DOHH2 (cell line): ENCODE data around the gene DNAAF3.

ENCODE experiments used
- EZH2phosphoT487 ChIP-seq: fragments of 200-600 bp; sonication (generic); IDR thresholded peaks from 2 replicates; pipeline ENCODE4 v1.6.1; 2017; ENCODE audit warnings: borderline replicate concordance, mild to moderate bottlenecking, antibody characterized with exemption, low read length, moderate library complexity, mixed read lengths
- TF ChIP-seq, protein P1 (sequence below): fragments of 200-600 bp; sonication (generic); IDR thresholded peaks from one replicate; pipeline ENCODE4 v1.5.1; 2014; ENCODE audit warnings: antibody characterized with exemption, mild to moderate bottlenecking, low read depth, low read length; ENCODE audit not compliant: poor library complexity, severe bottlenecking

GRCh38 chr19:55160986-55161365, 5.4 kb downstream of the DNAAF3 start:
- TF ChIP-seq, protein P1, sequence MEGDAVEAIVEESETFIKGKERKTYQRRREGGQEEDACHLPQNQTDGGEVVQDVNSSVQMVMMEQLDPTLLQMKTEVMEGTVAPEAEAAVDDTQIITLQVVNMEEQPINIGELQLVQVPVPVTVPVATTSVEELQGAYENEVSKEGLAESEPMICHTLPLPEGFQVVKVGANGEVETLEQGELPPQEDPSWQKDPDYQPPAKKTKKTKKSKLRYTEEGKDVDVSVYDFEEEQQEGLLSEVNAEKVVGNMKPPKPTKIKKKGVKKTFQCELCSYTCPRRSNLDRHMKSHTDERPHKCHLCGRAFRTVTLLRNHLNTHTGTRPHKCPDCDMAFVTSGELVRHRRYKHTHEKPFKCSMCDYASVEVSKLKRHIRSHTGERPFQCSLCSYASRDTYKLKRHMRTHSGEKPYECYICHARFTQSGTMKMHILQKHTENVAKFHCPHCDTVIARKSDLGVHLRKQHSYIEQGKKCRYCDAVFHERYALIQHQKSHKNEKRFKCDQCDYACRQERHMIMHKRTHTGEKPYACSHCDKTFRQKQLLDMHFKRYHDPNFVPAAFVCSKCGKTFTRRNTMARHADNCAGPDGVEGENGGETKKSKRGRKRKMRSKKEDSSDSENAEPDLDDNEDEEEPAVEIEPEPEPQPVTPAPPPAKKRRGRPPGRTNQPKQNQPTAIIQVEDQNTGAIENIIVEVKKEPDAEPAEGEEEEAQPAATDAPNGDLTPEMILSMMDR, result no peak
- TF ChIP-seq EZH2phosphoT487, result no peak
